ENCODE data around the gene MPP2.

DNA sequence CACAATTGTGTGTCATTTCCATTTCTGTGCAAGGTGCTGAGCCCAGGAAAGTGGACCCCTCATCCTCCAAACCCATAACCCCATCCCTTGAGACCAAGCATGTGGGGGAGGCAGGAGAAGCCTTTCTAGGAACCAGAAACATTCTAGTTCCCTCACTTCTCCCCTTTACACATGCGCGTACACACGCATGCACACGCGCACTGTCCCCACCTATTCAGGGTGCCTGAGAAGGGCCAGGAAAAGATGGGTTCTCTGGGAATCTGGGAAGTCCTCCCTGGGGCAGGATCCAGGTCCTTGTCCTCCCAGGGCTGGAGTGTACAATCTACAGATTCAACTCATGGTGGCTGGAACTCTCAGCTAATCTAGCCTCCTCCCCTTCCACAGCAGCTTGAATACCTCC, 32.5 kb upstream of the MPP2 start:
- TF ChIP-seq CTCF (IDR thresholded peaks at IDR 0.05) (no peak), POLR2A (IDR thresholded peaks at IDR 0.05) (no peak)
